HG02759 (cell line): ENCODE data around the gene ANXA10.
"Not testable (repeated sequence)": the region's sequence is repeated elsewhere in the genome, so short reads cannot be mapped to it uniquely, and the experiment has no call there.

Source experiments
- ATAC-seq: cut with Tn5 transposase; IDR thresholded peaks from one replicate; pipeline ENCODE4 v1.9.1; 2021; ENCODE audit warnings: mild to moderate bottlenecking, moderate library complexity; ENCODE audit not compliant: unreplicated experiment

Gene ANXA10

DNA sequence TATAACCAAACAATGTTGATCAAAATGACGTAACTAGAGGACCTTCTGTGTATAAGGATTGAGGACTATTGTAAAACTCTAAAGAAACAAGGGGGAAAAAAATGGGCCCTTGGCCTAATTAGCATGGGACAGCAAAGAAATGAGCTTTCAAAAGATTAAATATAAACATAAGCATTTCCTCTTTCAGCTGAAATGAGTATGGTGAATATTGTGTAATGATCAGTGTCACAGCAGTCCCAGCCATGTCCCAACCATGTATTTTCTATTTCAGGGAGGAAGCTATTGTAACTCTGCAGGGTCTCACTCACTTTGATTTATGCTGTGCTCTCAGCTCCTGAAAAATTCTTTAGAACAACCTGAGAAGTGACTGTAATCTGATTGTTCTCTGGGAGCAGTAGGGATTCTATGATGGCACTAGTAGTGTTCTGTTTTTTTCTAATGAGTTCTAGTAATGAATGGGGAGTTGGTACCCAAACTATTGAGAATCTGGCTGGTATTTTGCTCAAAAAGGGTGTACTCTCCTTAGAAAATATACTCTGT lies 25.8 kb downstream of the ANXA10 start:
- ATAC-seq: no peak

DNA sequence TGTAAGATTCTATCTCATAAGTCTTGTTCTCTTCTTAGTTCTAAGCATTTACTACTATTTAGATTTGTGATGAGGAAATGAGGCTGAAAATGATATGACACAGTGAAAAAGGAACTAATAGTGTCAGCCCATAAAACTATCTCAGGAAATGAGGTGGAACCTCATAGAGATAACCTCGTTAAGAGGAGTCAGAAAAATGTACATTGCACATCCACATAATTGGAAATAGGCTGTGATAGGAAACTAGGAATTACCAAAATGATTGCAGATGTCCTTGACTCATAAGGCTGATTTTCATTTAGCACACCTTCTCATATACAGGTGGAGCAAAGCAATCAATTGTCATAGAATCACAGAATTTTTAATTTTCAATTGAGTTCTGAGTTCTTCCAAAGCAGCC lies 26.8 kb downstream of the ANXA10 start:
- no peak for ATAC-seq

DNA sequence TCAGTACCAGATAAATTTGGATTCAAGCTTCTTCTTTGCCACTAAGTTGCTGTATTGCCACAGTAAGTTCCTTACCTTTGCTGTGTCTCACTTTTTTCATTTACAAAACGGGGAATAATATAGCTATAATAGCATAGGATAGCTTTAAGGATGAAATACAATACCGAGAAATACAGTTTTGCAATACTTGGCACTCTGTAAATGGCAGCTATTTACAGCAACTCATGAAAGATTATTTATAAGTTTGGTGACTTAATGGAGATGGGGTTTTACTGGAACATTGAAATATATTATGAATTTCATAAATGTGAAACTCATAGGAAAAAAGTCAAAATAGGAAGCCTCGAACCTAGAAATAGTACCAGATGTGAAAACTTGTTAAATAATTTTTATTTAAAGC lies 27.6 kb downstream of the ANXA10 start:
- no peak for ATAC-seq

DNA sequence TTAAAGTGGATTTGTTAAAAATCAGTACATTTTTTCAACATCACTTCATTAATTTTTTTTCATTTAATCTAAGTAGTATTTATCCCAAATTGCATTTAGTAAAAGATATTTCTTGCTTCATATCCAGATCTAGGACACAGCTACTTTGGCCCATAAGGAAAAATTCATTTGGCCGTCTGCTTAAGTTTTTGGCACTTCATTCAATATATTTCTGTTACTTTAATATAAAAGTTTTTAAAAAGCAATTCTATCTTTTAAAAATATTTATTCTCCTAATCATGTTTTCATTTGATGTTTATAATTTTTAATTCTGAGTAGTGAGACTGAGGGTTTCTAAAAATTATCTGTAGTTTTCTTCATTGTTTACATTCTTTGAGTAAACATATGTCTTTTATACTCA lies 28.5 kb downstream of the ANXA10 start:
- ATAC-seq: no peak

DNA sequence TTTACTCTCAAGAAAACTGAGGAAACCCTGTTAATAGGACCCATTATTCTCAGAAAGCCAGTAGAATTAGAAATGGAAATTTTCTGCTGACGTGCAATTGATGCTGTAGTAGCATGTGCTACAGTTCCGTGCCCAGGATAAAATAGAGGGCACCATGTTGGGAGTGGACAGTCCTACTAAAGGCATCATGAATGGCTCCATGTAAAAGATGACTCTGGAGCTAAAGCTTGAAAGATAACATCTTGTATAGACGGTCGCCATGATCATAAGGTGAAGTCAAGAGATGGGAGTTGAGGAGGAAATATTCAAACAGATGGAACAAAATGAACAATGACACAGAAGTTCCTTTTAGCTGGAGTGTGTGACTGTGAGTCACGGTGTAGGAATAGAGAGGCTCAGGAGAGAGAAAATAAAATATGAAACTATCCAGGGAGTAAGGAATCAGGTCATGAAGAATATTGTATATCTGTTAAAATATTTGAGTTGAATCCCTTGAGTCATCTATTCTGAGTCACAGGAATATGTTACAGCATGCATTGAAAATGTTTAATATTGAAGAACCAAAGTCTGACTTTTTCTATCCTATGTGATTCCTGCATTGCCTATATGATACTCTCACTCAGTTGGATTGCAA lies 31.8 kb downstream of the ANXA10 start:
- ATAC-seq: no peak

DNA sequence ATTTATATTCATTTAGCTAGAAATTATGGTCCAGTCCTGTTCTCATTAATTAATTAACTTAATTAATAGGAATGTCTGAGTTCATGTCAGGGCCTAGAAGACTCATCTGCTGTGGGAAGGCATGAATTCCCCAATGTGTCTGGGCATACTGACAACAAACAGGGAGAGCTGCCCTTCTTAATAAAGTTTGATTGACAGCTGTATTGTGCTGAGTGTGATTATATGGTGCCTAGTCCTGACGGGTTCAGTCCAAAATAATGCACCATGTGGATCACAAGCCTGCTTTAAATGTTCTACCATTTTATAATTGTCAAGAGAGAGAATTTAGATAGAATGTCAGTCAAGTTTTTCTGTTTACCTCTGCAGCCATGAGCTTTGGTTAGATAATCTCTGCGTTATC lies 34.6 kb downstream of the ANXA10 start:
- no peak for ATAC-seq

DNA sequence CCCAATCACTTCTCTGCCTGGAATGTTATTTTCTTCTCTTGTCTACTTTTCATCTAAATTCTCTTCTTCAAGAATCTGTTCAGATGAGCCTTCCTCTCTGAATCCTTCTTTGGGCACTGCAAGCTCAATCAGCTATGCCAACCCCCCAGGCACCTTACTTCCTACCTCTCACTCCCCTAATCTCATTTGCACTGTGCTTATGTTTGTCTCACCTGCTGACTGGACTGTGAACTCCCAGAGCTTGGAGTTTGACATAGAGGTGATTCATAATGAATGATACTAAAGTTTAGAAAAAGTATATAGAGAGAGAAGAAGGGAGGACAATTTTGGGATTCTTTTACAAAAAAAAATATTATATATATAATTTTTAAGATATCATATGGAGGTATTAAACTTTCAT lies 36.3 kb downstream of the ANXA10 start:
- ATAC-seq: no peak

DNA sequence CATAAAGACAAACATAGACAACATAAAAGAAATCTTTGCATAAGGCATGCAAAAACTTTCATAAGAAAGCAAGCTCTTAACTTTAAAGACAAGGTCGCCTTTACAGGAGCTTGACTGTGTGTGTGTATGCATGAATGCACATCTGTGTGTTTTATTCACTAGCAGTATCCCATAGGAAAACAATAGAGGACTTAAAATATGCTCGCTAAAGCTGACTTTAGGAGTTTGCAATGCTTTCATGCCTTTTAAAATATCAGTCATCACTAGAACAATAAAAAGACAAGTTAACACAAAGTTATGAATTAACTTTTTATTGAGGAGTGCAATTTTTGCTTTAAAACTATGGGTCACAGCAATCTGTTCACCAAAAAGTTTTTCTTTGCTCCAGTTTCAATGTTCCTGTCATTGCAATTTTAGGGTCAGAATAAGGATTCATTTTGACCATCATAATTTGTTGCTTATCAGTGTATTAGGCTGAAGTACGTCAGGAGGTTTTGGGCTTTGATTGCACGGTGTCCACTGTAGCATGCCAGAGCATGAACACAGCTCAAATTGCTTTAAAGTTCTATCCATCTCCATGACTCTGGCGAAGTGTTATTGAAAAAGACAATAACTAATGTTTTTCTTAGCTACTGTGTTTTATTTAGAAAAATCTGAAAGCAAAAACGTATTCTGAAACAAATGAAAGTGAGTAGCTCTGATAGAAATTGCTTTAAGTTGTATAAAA lies 36.9 kb downstream of the ANXA10 start:
- ATAC-seq: no peak

DNA sequence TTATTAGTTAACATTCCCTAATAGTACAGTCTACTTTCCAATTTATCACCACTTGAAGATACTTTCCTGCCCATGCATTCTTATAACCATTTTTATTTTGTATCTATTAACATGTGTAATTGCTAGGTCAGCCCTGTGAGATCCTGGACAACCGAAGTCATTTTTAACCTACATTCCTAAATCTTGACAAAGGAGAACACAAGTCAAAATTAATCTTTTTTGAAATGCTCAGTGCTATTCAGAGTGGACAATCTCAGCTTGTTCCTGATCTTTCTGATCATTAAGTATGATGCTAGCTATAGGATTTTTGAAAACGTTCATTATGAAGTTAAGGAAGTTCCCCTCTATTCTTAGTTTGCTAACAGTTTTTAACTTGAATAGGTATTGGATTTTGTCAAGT lies 37.5 kb downstream of the ANXA10 start:
- no peak for ATAC-seq

DNA sequence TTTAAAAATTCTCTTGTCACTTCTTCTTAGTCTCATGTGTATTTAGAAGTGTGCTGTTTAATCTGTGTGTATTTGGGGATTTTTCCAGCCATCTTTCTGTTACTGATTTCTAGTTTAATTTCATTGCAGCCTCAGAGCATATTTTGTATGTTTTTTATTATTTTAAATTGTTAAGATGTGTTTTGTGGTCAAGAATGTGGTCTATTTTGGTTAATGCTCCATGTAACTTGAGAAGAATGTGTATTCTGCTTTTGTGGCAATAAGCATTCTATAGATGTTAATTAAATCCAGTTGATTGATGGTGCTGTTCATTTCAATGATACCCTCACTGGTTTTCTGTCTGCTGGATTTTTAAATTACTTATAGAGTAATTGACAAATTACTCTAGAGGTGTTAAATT lies 38.9 kb downstream of the ANXA10 start:
- ATAC-seq: no peak

DNA sequence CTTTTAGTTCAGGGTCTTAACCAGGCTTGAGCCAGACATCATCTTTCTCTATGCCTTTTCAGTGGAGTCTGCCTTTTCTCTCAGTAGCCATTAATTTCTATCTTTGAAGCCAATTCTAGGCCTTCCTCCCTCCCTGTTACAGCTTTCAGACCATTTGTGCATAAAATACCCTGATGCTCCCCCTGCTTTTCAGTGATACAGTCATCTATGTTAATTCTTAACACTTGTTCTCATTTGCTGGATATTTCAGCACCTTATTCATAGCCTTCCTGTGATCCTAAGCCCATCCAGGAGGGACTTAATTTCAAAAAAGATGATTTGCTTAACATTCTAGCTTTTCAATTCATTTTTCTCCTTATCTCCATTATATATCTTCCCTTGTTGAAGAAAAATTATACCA lies 42.3 kb downstream of the ANXA10 start:
- no peak for ATAC-seq

DNA sequence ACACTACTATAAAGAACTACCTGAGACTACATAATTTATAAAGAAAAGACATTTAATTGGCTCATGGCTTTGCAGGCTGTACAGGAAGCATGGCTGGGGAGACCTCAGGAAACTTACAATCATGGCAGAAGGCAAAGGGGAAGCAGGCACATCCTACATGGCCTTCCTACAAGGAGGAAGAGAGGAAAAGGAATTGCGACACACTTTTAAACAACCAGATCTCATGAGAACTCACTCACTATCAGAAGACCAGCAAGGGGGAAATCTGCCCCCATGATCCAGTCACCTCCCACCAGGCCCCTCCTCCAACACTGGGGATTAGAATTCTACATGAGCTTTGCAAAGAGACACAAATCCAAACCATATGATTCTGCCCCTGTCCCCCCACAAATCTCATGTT lies 43.5 kb downstream of the ANXA10 start:
- not testable (repeated sequence) for ATAC-seq

DNA sequence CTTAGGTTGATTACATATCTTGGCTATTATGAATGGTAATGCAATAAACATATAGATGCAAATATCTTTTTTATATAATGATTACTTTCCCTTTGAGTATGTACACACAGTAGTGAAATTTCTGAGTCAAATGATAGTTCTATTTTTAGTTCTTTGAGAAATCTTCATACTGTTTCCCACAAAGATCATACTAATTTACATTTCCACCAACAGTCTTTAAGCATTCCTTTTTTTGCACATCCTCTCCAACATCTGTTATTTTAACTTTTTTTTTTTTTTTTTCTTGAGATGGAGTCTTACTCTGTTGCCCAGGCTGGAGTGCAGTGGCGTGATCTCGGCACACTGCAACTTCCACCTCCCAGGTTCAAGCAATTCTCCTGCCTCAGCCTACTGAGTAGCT lies 45.4 kb downstream of the ANXA10 start:
- not testable (repeated sequence) for ATAC-seq

DNA sequence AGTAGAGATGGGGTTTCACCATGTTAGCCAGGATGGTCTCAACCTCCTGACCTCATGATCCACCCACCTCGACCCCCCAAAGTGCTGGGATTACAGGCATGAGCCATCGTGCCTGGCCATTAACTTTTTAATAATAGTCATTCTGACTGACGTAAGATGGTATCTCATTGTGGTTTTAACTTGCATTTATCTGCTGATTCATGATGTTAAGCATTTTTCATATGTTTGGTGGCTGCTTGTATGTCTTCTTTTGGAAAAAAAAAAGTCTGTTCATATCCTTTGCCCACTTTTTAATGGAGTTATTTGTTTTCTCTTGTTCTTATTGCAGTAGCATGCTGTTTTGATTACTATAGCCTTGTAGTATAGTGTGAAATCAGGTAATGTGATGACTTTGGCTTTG lies 45.8 kb downstream of the ANXA10 start:
- ATAC-seq: no peak

DNA sequence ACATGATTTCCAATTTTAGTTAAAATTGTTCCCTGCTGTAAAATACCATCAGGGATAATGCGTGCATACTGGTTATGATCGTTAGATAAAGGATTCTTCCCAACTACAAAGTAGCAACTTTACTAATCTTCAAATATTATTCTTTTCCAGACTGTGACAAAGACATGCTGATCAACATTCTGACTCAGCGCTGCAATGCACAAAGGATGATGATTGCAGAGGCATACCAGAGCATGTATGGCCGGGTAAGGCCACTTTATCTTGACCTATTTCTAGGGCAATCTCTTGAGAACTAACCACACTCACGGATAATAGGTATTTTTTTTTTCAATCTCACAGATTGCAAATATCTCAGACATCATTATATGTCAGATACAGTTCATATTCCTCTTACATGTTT lies 47.0 kb downstream of the ANXA10 start:
- no peak for ATAC-seq

DNA sequence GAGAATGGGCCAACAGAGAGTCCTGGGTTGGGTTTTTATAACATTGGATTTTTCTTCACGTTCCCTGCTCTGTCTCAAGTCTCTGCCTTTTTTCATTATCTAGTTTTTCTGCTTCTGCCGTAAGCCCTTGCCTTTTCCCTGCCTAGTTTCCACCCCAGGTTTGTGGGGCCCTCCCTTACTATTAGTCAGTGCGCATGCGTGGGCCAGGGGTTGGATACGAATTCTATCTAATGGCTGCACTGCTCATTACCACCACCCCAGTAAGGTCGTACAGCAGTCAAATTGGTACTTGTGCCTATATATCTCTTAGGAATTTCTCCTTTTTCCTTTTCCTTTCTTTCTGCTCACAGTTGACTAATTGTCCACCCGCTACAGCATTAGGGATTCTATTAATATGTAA lies 49.4 kb downstream of the ANXA10 start:
- ATAC-seq: no peak

DNA sequence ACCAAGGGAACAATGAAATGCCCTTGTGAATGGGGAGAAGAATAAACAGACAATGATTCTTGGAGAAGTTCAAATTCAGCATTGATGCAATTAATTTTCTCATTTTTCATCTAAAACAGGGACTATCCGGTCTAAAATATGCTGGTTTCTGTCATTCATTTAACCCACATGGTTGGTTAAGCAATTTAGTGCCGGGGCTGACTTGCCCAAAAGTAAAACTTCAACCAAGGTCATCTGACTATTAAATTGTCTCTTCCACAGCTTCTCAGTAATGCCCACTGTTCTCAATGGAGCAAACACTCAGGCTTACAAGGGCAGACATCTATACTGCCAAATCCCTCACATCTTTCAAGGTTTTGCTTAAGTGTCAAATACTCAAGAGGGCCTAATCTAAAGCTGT lies 51.3 kb downstream of the ANXA10 start:
- no peak for ATAC-seq

DNA sequence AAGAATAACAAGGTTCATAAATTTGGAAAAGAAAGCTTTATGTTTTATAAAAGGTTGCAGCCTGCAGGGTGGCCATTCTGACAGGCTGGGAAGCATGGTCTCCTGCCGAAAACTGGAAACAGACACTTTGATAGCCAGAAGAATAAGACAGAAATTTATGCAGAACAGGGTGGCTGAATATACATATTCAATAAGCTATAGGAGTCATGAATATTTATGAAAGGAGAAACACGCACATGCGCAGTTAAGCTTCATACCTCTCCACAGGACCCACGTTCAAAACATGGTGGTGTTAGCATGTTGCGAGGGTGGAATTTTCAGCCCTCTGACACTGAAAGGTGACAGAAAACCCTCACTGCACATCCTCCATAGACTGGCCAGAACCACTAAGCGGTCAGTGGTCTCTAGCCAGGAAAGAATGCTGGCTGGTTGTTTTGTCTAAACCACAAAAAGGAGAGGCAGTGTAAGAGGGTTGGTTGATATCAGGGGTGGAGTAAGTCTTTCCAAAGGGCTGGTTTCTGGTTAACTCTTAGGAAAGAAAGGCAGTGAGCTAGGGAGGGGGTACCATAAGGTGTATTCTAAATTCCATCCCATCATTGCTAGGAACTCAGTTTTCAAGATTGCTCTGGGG lies 58.2 kb downstream of the ANXA10 start:
- no peak for ATAC-seq

DNA sequence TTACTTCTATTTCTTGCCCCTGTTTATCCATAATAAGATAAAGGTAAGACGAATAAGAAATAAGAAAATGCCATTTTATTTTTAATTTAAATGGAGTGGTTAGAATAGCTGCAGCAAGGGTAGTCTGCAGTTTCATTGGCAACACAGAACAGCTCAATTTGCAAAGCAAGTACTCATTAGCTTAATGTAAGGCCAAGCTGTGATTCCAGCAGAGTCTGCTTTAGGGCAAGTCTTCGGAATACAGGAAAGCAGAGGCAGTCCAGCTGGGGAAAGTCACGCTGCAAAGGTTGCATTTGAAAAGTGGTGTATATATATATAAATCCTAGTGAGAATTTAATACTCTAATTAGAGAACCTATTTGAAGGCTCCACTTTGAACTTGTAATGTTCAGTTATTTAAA lies 59.0 kb downstream of the ANXA10 start:
- no peak for ATAC-seq

DNA sequence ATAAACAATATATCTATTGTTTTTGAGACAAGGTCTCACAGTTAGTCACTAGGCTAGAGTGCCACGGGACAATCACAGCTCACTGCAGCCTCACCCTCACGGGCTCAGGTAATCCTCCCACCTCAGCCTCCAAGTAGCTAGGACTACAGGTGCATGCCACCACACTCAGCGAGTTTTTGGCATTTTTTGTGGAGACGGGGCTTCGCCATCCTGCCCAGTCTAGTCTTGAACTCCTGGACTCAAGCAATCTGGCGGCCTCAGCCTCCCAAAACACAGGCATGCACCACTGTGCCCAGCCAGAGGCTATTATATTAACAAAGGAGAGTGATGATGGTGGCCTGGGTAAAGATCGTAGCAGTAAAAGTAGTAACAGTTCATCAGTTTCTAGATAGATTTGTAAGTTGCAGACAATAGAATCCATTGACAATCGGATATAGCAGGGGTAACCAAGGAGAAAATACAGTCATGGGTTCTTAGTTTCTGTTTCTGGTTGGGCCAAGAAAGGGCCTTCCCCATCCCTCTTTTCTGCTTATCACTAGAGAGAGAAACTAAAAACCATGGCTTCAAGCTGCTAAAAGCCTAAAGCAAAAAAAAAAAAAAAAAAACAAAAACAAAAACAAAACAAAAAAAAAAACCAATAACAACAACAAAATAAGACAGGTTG lies 60.6 kb downstream of the ANXA10 start:
- ATAC-seq: peak; percentile 28

DNA sequence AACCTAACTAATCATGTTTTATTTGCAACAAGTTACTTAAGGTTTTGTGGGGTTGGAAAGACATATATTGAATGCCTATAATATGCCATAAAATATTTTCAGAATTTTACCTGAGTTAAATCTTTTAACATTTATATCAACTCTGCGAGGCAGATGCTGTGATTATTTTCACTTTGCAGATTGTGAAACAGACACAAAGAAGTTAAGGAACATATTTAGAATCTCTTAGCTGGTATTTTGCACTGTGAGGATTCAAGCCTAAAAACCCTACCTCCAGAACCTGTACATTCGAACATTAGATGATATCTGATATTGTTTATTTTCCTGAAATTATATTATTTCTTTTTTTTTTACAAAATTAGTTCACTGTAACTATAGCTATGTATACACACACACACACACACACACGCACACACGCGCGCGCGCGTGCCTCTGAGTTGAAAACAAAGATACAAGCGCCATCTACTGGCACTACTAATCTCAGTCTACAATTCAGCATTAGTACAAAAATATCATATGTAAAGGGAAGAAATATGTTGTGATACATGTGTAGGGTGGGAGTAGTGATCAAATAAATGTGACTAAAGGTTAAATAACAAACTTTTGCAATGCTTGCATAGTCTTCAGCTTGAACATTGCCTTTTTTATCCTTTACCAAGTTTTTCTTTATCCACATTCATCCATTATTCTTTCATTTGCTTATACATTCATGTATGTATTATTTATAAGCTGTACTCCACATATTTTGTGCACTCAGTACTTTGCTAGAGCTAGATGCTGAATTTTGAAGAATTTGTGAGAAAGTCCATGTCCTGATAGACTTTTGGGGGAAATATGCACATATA lies 61.5 kb downstream of the ANXA10 start:
- ATAC-seq: peak; percentile 88
